Retinal pigment epithelial cell (primary cell): ENCODE measurements around the gene KIF23.

ENCODE experiments used
- DNase-seq: peaks from one replicate; pipeline ENCODE4 v3.0.0-alpha.2; 2010; ENCODE audit warnings: low read depth
- H3K4me3 ChIP-seq: 2 replicates; pipeline ENCODE4 v1.5.1; 2011; ENCODE audit warnings: mild to moderate bottlenecking, low read length, control low read depth, moderate library complexity
- CTCF ChIP-seq: conservative IDR thresholded peaks from 2 replicates; pipeline ENCODE4 v1.5.1; 2011; ENCODE audit warnings: low read depth, low read length, control low read depth, inconsistent platforms

Gene KIF23

GRCh38 chr15:69472562-69472961 lies 58.4 kb downstream of the KIF23 start:
- no peak for DNase-seq
- TF ChIP-seq CTCF, result no peak
- no peak overlapping the region for H3K4me3 ChIP-seq

GRCh38 chr15:69474291-69474690 lies 60.1 kb downstream of the KIF23 start:
- DNase-seq, result no peak
- no peak for TF ChIP-seq CTCF
- no peak overlapping the region for H3K4me3 ChIP-seq

- no peak for DNase-seq
- H3K4me3 ChIP-seq, result no peak overlapping the region
- no peak for TF ChIP-seq CTCF
Observed at GRCh38 chr15:69474846-69475455, 60.8 kb downstream of the KIF23 start.

- no peak overlapping the region for H3K4me3 ChIP-seq
- no peak for DNase-seq
- peak; percentile 97 for TF ChIP-seq CTCF
Observed at GRCh38 chr15:69475769-69476358, 61.7 kb downstream of the KIF23 start.

- no peak for TF ChIP-seq CTCF
- DNase-seq, result no peak
- H3K4me3 ChIP-seq, result no peak overlapping the region
Observed at GRCh38 chr15:69476704-69477473, 62.7 kb downstream of the KIF23 start.

GRCh38 chr15:69478259-69478781 lies 64.2 kb downstream of the KIF23 start:
- peak; percentile 95 for TF ChIP-seq CTCF
- DNase-seq, result no peak
- H3K4me3 ChIP-seq, result no peak overlapping the region
